Measurements from ENCODE around the gene CASP2. TPM values are rescaled to one million over a fixed set of nuclear protein-coding genes. Genes with fewer than 3 reads are reported as not detected.

The CASP2 gene
- total RNA-seq, 2 donors from 2014 or later = 19.6 to 20.2 TPM

- H3K4me3 ChIP-seq = no peak overlapping the region
- H3K27me3 ChIP-seq (replicated peaks; ENCODE audit: insufficient read depth) = no peaks in the 10 kb centered on the region
- TF ChIP-seq POLR2A (IDR thresholded peaks at IDR 0.05) (no peak), POLR2AphosphoS5 (IDR thresholded peaks at IDR 0.05) (no peak), CTCF (IDR thresholded peaks at IDR 0.05) (no peak)
- no peaks in the 10 kb centered on the region for H3K36me3 ChIP-seq
- no peak overlapping the region for H3K27ac ChIP-seq
- 93% methylated on average over 11 of the region's 11 CpGs for WGBS
- no peak for DNase-seq (ENCODE audit: low spot score)
- intact Hi-C loops (cut with DNase I) = loop anchor here (5.0 kb wide), 2 partner anchors 96 to 121 kb away; partner anchors contain the start of genes EPHA1 and ZYX
- no peaks in the 10 kb centered on the region for H3K9me3 ChIP-seq
- H3K4me1 ChIP-seq (replicated peaks) = no peaks in the 10 kb centered on the region
Observed at GRCh38 chr7:143285806-143286521, 2.2 kb upstream of the CASP2 start.

GRCh38 chr7:143286522-143286890 lies 1.6 kb upstream of the CASP2 start:
- DNase-seq (ENCODE audit: low spot score) = no peak
- Histone ChIP-seq H3K36me3 (no peaks in the 10 kb centered on the region), H3K27me3 (replicated peaks; ENCODE audit: insufficient read depth) (no peaks in the 10 kb centered on the region), H3K27ac (no peak overlapping the region), H3K9me3 (no peaks in the 10 kb centered on the region), H3K4me1 (replicated peaks) (no peaks in the 10 kb centered on the region), H3K4me3 (no peak overlapping the region)
- TF ChIP-seq CTCF (IDR thresholded peaks at IDR 0.05) (no peak), POLR2AphosphoS5 (IDR thresholded peaks at IDR 0.05) (no peak), POLR2A (IDR thresholded peaks at IDR 0.05) (no peak)
- intact Hi-C loops (cut with DNase I) = loop anchor here (5.0 kb wide), 2 partner anchors 96 to 121 kb away; partner anchors contain the start of genes EPHA1 and ZYX
- WGBS = 92% methylated on average over 6 of the region's 6 CpGs

GRCh38 chr7:143287339-143287934 lies 714 bp upstream of the CASP2 start:
- Histone ChIP-seq H3K27ac (no peak overlapping the region), H3K4me1 (replicated peaks) (no peaks in the 10 kb centered on the region), H3K27me3 (replicated peaks; ENCODE audit: insufficient read depth) (no peaks in the 10 kb centered on the region), H3K4me3 (peak overlapping the region; percentile 80 to 84), H3K9me3 (no peaks in the 10 kb centered on the region), H3K36me3 (peaks cover 0 to 2% of the 10 kb centered on the region in 2 donors)
- 81% methylated on average over 16 of the region's 17 CpGs for WGBS
- intact Hi-C loops (cut with DNase I) = loop anchor here (5.0 kb wide), 2 partner anchors 95 to 120 kb away; partner anchors contain the start of genes EPHA1 and ZYX
- TF ChIP-seq CTCF (IDR thresholded peaks at IDR 0.05) = no peak
- no peak for TF ChIP-seq POLR2A (IDR thresholded peaks at IDR 0.05)
- no peak for TF ChIP-seq POLR2AphosphoS5 (IDR thresholded peaks at IDR 0.05)
- DNase-seq (ENCODE audit: low spot score) = no peak

GRCh38 chr7:143288836-143289235 lies 685 bp downstream of the CASP2 start:
- Histone ChIP-seq H3K4me1 (replicated peaks) (no peaks in the 10 kb centered on the region), H3K36me3 (peaks cover 0 to 5% of the 10 kb centered on the region in 2 donors), H3K27ac (peak overlapping the region; percentile 76), H3K27me3 (replicated peaks; ENCODE audit: insufficient read depth) (no peaks in the 10 kb centered on the region), H3K4me3 (peak overlapping the region; percentile 80 to 84), H3K9me3 (no peaks in the 10 kb centered on the region)
- no peak for DNase-seq (ENCODE audit: low spot score)
- intact Hi-C loops (cut with DNase I) = loop anchor here (5.0 kb wide), 2 partner anchors 93 to 118 kb away; partner anchors contain the start of genes EPHA1 and ZYX
- WGBS = 4% methylated on average over 11 of the region's 11 CpGs
- TF ChIP-seq POLR2AphosphoS5 (IDR thresholded peaks at IDR 0.05) (no peak), POLR2A (IDR thresholded peaks at IDR 0.05) (no peak), CTCF (IDR thresholded peaks at IDR 0.05) (no peak)
